Activated CD8-positive, alpha-beta memory T cell treated with anti-CD3 and anti-CD28 coated beads, Interleukin-2, amount 50 U/mL, for 24 hours (primary cell): Measurements from ENCODE around the gene RNU2-63P.
"Not testable (repeated sequence)": the region's sequence is repeated elsewhere in the genome, so short reads cannot be mapped to it uniquely, and the experiment has no call there.

Source experiments
- DNase-seq: peaks from one replicate; pipeline ENCODE4 v3.0.0-alpha.2; 2020; ENCODE audit errors: extremely low read depth

Gene RNU2-63P

DNA sequence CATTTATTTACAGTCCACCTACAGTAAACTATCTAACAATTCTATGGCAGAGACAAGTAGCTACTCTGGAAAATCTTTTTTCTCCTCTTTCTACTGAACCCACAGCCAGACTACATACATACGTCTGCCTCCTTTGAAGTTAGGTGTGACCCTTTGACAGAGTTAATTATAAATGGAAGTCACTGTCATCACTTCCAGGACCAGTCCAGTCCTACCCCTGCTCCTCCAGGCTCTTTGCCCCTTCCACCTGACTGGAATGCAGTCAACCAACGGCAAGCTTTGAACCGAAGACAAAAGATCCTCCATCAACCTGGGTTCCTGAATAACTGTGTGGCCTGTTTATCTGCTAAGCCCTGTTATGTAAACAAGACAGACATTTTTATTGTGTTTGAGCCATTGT is 35.2 kb downstream of the RNU2-63P start:
- DNase-seq, result not testable (repeated sequence)

DNA sequence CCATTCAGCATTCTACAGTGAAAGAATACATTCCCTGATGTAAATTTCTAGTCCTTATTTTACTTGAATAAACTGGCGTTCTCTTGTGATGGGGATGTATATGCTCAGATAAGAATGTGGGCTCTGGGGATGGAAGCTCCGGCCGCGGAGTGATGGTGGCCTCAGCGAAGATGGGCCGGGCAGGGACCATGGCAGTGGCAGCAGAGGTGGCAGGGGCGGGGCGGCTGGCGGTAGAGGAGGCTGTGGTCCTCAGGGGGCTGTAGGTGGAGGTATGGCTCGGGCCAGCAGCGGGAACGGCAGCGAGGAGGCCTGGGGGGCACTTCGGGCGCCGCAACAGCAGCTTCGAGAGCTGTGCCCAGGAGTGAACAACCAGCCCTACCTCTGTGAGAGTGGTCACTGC is 44.0 kb downstream of the RNU2-63P start:
- DNase-seq, result not testable (repeated sequence)
